Head of caudate nucleus (tissue), 42 donors: Measurements from ENCODE around the gene GJB6.

Experiments
- DNase-seq, 42 donors: peaks; one replicate each; pipeline versions ENCODE4 v3.0.0 to v3.0.0-alpha.2; 2020 to 2021; ENCODE audit warnings: mixed read lengths in 7 of 42
- intact Hi-C: fragments of 100-400 bp; cut with DNase I; formaldehyde crosslinking; loops from one replicate; pipeline ENCODE4 v1.15.0; 2022

The GJB6 gene

GRCh38 chr13:20191311-20192157, 40.6 kb downstream of the GJB6 start:
- no peak for DNase-seq
- intact Hi-C loops = loop anchor here (10.0 kb wide), 1 partner anchor 293 kb away; no protein-coding TSS in a partner anchor

- intact Hi-C loops = loop anchor here (10.0 kb wide), 1 partner anchor 294 kb away; no protein-coding TSS in a partner anchor
- peak in 5 of 42 donors; percentile 34 to 61 (median 53) for DNase-seq
Observed at GRCh38 chr13:20190481-20191310, 41.4 kb downstream of the GJB6 start.

DNA sequence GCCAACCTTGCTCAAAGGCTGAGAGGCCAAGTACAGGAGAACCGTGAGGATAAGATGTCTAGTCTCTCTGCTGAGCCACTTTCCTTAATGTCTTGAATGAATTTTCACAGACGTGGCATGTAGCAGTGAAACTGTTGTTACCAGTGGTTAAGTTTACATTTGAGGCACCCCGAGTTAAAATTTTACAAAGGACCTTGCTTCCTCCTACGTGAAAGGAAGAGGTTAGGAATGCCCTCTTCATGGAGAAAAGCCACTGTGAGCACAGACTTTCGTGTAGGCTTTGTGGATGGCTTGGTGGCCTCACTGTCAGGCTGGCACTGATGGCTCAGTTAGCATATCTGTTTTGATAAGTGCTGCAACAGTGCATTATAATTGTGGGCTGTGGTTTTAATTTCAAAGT, 42.0 kb downstream of the GJB6 start:
- intact Hi-C loops = loop anchor here (10.0 kb wide), 1 partner anchor 295 kb away; no protein-coding TSS in a partner anchor
- DNase-seq = no peak

GRCh38 chr13:20188667-20189553, 43.2 kb downstream of the GJB6 start:
- DNase-seq = no peak
- intact Hi-C loops = no loop called here

DNA sequence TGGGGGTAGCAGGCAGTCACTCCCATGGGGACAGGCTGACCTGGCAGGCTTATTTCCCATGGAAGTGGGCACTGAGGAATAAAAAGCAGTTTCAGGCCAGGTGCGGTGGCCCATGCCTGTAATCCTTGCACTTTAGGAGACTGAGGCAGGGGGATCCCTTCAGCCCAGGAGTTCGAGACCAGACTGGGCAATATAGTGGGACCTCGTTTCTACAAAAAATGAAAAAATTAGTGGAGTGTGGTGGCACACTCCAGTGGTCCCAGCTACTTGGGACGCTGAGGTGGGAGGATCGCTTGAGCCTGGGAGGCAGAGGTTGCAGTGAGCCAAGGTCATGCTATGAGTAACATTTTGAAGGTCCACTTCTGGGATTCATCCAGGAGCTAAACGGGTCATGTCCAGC, 45.3 kb downstream of the GJB6 start:
- intact Hi-C loops = no loop called here
- no peak for DNase-seq

- intact Hi-C loops = no loop called here
- no peak for DNase-seq
Observed at GRCh38 chr13:20185366-20186056, 46.6 kb downstream of the GJB6 start.

- intact Hi-C loops = no loop called here
- DNase-seq = peak in 26 of 42 donors; percentile 42 to 83 (median 63)
Observed at GRCh38 chr13:20182231-20182846, 49.8 kb downstream of the GJB6 start.

DNA sequence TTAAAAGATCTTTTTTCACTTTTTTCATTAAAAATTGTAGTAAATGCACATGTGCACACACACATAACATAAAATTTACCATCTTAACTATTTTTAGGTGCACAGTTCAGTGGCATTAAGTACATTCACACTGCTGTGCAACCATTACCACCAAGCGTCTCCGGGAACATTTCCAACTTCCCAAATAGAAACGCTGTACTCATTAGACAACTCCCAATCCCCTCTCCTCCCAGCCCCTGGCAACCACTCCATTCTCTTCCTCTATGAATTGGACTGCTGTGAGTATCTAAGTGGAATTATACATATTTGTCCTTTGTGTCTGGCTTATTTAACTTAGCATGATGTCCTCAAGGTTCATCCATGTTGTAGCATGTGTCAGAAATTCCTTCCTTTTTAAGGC, 50.9 kb downstream of the GJB6 start:
- intact Hi-C loops = no loop called here
- no peak for DNase-seq

DNA sequence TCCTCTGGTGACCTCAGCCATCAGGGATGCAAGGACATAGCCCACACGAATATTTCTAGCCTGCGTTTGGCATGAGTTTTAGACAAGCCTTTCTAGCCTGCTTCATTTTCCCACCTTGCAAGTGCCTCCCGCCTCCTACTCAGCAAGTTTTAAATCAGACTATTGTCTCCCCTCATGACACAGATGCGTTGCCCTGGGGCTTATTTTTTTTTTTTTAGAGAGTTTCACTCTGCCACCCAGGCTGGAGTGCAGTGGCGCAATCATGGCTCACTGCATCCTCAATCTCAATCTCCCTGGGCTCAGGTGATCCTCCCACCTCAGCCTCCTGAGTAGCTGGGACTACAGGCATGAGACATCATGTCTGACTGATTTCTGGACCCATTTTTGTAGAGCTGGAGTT, 54.0 kb downstream of the GJB6 start:
- peak in 2 of 42 donors; percentile 14 to 40 for DNase-seq
- intact Hi-C loops = no loop called here

DNA sequence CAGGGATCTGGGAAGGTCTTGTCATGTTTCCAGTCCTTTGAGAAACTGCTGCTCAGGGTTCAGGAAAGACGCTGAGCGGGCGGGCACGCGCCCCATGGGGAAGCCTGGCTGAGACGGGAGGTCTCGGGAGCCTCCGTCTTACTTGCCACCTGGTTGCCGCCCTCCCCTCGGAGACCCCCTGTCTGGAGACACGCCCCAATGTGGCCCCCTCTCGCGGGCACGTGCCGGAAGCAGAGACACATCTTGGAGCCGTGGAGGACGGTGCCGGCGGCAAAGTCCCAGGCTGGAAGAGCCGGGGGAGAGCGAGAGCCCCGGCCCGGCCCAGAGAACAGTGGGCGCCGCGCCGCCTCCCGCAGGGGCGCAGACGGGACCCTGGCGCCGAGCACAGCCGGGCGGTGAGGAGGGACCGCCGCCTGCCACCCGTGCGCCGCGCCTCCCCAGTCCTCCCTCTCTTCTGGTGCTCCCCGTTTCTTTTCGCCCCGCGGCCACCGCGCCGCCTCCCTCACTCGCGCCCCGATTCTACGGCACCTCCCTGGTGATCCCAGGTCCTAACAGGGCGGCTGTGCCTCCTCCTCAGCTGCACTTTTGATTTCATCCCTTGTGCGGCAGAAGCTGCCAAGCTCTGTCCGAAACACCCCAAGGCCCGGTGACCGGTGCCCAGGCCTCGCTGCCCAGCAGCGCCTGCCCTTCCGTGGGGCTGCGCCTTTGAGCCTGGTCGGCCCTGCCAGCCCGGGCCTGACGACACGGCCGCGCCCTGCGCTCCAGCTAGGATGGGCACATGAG, 54.9 kb downstream of the GJB6 start:
- DNase-seq = peak in 1 of 42 donors; percentile 38
- intact Hi-C loops = no loop called here

DNA sequence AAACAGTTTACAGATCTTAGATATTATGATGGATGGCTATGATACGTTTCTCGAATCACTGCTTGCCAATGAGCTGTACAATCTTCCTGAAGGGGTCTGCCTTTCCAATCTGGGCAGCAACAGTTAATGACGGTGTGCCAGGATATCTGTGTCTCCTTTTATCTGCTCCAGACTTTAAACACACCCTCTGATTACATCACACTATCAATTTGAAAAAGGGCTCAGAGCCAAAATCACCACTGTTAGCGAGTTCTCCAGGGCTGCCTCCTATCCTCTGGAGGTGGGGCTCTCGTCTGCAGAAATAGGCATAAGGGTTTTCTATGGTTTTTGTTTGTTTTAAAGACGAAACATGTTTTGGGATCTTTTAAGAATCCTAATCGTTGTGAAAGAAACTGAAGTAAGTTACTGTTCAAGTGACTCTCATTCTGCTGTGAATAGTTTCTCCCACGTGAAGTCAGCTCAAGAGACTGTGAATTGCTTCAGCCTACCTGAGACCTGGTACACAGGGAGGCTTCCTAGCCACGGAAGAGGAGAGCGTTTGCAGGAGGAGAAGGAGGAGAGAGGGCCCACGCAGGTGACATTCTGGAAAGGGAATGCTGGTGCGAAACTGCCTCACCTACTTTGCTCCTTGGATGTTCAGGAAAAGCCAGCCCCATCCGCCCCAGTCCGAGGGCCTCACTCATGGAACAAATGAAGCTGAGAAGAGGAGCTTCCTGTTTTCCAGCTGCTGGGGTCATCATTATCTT, 56.0 kb downstream of the GJB6 start:
- peak in 33 of 42 donors; percentile 32 to 92 (median 65) for DNase-seq
- intact Hi-C loops = no loop called here

- intact Hi-C loops = no loop called here
- DNase-seq = no peak
Observed at GRCh38 chr13:20175406-20175794, 56.7 kb downstream of the GJB6 start.

- DNase-seq = peak in 35 of 42 donors; percentile 16 to 79 (median 58)
- intact Hi-C loops = no loop called here
Observed at GRCh38 chr13:20174656-20175405, 57.3 kb downstream of the GJB6 start.

- intact Hi-C loops = no loop called here
- no peak for DNase-seq
Observed at GRCh38 chr13:20173116-20173746, 58.9 kb downstream of the GJB6 start.
